Aorta (tissue), 5 donors: Measurements from ENCODE around the gene KANSL1. TPM values are rescaled to one million over a fixed set of nuclear protein-coding genes. Genes with fewer than 3 reads are reported as not detected.
"Not testable (repeated sequence)": the region's sequence is repeated elsewhere in the genome, so short reads cannot be mapped to it uniquely, and the experiment has no call there.

Experiments used
- ATAC-seq: fragments of 200-7000 bp; cut with Tn5 transposase; one replicate; pipeline ENCODE4 v1.9.1; 2022; ENCODE audit warnings: moderate library complexity; ENCODE audit not compliant: low FRiP score
- DNase-seq, 2 donors: peaks; one replicate each; pipeline ENCODE4 v3.0.0-alpha.2; 2020
- H3K27ac ChIP-seq, 2 donors: one replicate each; pipeline ENCODE4 v1.5.1; 2013; ENCODE audit warnings: low read length in 2 of 2, mild to moderate bottlenecking in 2 of 2, moderate library complexity in 2 of 2, control low read depth in 1 of 2, inconsistent platforms in 1 of 2, low read depth in 1 of 2
- H3K27me3 ChIP-seq, 2 donors: one replicate each; pipeline ENCODE4 v1.6.1; 2013; ENCODE audit warnings: control low read depth in 1 of 2, low read length in 1 of 2, mild to moderate bottlenecking in 1 of 2, moderate library complexity in 1 of 2; ENCODE audit not compliant: insufficient read depth in 2 of 2, control insufficient read depth in 1 of 2
- H3K36me3 ChIP-seq, 2 donors: one replicate each; pipeline ENCODE4 v1.6.1; 2013; ENCODE audit warnings: control low read depth in 1 of 2, low read length in 1 of 2, mild to moderate bottlenecking in 1 of 2; ENCODE audit not compliant: insufficient read depth in 2 of 2, control insufficient read depth in 1 of 2
- H3K4me1 ChIP-seq, 2 donors: one replicate each; pipeline ENCODE4 v1.6.1; 2013; ENCODE audit warnings: low read length in 2 of 2, control low read depth in 1 of 2, mild to moderate bottlenecking in 1 of 2, moderate library complexity in 1 of 2; ENCODE audit not compliant: insufficient read depth in 2 of 2, control insufficient read depth in 1 of 2
- H3K4me3 ChIP-seq, 2 donors: one replicate each; pipeline ENCODE4 v1.5.1; 2013; ENCODE audit warnings: low read length in 2 of 2, control low read depth in 1 of 2, mild to moderate bottlenecking in 1 of 2
- H3K9me3 ChIP-seq: one replicate; pipeline ENCODE4 v1.6.1; 2013; ENCODE audit warnings: mild to moderate bottlenecking, low read length; ENCODE audit not compliant: control insufficient read depth
- WGBS, 2 donors: extraction: QIAGEN DNeasy Blood & Tissue Kit; methylation state at CpG; one replicate each; pipeline ENCODE4 v1.1.7; 2013; 5-methylcytosine and 5-hydroxymethylcytosine counted together
- intact Hi-C, 2 donors: fragments of 100-400 bp; cut with DNase I; formaldehyde crosslinking; loops; one replicate each; pipeline versions ENCODE4 v1.14.2 to v1.15.0; 2022
- polyA plus RNA-seq, 2 donors: library from polyadenylated mRNA; stranded (reverse); fragments of 200-250 nt; gene quantifications; one replicate each; pipeline ENCODE4 v1.2.3, GENCODE V29; 2013
- total RNA-seq, 2 donors: library from RNA; stranded (reverse); fragmentation: NEBNext Ultra II Directional; extraction: Animal tissue kit (Norgen Biotek cat#: 25700); gene quantifications; one replicate each; pipeline ENCODE4 v1.2.1, GENCODE V29; 2021
- donor health status: healthy with polysubstance abuse.
- donor health status: Bipolar disorder and iron deficiency.
- donor health status: DM: no; HTN: no; CAD: no.
- donor health status: DM: no; HTN: no; CAD: no.
- donor health status: DM: yes; HTN: yes; CAD: no.

The KANSL1 gene
- total and polyA plus RNA-seq, 4 donors: 6.5 to 109 (median 56.4) TPM

DNA sequence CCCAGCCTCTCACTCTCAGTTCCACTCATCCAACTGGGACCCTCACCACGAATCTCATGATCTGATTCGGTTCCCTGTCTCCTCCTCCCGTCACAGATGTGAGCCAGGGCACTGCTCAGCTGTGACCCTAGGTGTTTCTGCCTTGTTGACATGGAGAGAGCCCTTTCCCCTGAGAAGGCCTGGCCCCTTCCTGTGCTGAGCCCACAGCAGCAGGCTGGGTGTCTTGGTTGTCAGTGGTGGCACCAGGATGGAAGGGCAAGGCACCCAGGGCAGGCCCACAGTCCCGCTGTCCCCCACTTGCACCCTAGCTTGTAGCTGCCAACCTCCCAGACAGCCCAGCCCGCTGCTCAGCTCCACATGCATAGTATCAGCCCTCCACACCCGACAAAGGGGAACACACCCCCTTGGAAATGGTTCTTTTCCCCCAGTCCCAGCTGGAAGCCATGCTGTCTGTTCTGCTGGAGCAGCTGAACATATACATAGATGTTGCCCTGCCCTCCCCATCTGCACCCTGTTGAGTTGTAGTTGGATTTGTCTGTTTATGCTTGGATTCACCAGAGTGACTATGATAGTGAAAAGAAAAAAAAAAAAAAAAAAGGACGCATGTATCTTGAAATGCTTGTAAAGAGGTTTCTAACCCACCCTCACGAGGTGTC lies 167.6 kb downstream of the KANSL1 start:
- WGBS, 2 donors: 84 to 87% methylated on average over 8 of the region's 8 CpGs
- DNase-seq (no peak), ATAC-seq (no peak)
- no peak overlapping the region for H3K27ac ChIP-seq
- no peaks in the 10 kb centered on the region for H3K27me3 ChIP-seq
- no peaks in the 10 kb centered on the region for H3K4me1 ChIP-seq
- H3K9me3 ChIP-seq: no peaks in the 10 kb centered on the region
- H3K4me3 ChIP-seq: no peak overlapping the region
- intact Hi-C loops: no loop called here
- H3K36me3 ChIP-seq: peaks cover 0 to 1% of the 10 kb centered on the region in 2 donors

- DNase-seq: no peak
- H3K4me1 ChIP-seq: no peaks in the 10 kb centered on the region
- ATAC-seq: no peak
- whole genome bisulfite sequencing, 2 donors: 84 to 87% methylated on average over 10 of the region's 10 CpGs
- no peak overlapping the region for H3K27ac ChIP-seq
- H3K36me3 ChIP-seq: peaks cover 0 to 1% of the 10 kb centered on the region in 2 donors
- no peaks in the 10 kb centered on the region for H3K27me3 ChIP-seq
- H3K4me3 ChIP-seq: no peak overlapping the region
- intact Hi-C loops: no loop called here
- no peaks in the 10 kb centered on the region for H3K9me3 ChIP-seq
These were observed 168.2 kb downstream of the KANSL1 start for GRCh38 chr17:46025060-46025459.

DNA sequence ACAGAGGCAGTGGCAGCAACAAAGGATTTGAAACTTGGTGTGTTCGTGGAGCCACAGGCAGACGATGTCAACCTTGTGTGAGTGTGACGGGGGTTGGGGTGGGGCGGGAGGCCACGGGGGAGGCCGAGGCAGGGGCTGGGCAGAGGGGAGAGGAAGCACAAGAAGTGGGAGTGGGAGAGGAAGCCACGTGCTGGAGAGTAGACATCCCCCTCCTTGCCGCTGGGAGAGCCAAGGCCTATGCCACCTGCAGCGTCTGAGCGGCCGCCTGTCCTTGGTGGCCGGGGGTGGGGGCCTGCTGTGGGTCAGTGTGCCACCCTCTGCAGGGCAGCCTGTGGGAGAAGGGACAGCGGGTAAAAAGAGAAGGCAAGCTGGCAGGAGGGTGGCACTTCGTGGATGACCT lies 168.6 kb downstream of the KANSL1 start:
- H3K27me3 ChIP-seq: no peaks in the 10 kb centered on the region
- H3K4me1 ChIP-seq: no peaks in the 10 kb centered on the region
- peaks cover 0 to 1% of the 10 kb centered on the region in 2 donors for H3K36me3 ChIP-seq
- H3K9me3 ChIP-seq: no peaks in the 10 kb centered on the region
- WGBS, 2 donors: 79% methylated on average over 14 of the region's 14 CpGs
- H3K27ac ChIP-seq: no peak overlapping the region
- no peak overlapping the region for H3K4me3 ChIP-seq
- intact Hi-C loops: no loop called here
- DNase-seq: no peak
- ATAC-seq: no peak

DNA sequence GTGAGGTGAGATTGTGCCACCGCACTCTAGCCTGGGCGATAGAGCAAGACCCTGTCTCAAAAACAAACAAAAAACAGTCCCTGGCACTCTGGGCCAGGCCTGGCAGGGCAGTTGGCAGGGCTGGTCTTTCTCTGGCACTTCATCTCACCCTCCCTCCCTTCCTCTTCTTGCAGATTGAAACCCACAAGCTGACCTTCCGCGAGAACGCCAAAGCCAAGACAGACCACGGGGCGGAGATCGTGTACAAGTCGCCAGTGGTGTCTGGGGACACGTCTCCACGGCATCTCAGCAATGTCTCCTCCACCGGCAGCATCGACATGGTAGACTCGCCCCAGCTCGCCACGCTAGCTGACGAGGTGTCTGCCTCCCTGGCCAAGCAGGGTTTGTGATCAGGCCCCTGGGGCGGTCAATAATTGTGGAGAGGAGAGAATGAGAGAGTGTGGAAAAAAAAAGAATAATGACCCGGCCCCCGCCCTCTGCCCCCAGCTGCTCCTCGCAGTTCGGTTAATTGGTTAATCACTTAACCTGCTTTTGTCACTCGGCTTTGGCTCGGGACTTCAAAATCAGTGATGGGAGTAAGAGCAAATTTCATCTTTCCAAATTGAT lies 169.3 kb downstream of the KANSL1 start:
- Histone ChIP-seq H3K4me3 (no peak overlapping the region), H3K36me3 (peaks cover 0 to 1% of the 10 kb centered on the region in 2 donors), H3K27ac (no peak overlapping the region), H3K4me1 (no peaks in the 10 kb centered on the region), H3K27me3 (no peaks in the 10 kb centered on the region), H3K9me3 (no peaks in the 10 kb centered on the region)
- WGBS, 2 donors: 83 to 87% methylated on average over 21 to 24 of the region's 24 CpGs
- ATAC-seq (no peak), DNase-seq (no peak)
- intact Hi-C loops: no loop called here

- H3K36me3 ChIP-seq, H3K4me3 ChIP-seq, H3K9me3 ChIP-seq, H3K27ac ChIP-seq, ATAC-seq, DNase-seq, H3K27me3 ChIP-seq, intact Hi-C loops, H3K4me1 ChIP-seq: not testable (repeated sequence)
- WGBS, 2 donors: 90% methylated on average over 7 of the region's 7 CpGs
These were observed 169.9 kb downstream of the KANSL1 start for GRCh38 chr17:46023366-46023765.

- no peaks in the 10 kb centered on the region for H3K36me3 ChIP-seq
- H3K27me3 ChIP-seq: no peaks in the 10 kb centered on the region
- H3K27ac ChIP-seq: no peak overlapping the region
- no peak for DNase-seq
- H3K9me3 ChIP-seq: no peaks in the 10 kb centered on the region
- 86 to 89% methylated on average over 12 of the region's 12 CpGs for WGBS, 2 donors
- no peak for ATAC-seq
- H3K4me1 ChIP-seq: no peaks in the 10 kb centered on the region
- intact Hi-C loops: no loop called here
- no peak overlapping the region for H3K4me3 ChIP-seq
These were observed 172.2 kb downstream of the KANSL1 start for GRCh38 chr17:46020998-46021397.

DNA sequence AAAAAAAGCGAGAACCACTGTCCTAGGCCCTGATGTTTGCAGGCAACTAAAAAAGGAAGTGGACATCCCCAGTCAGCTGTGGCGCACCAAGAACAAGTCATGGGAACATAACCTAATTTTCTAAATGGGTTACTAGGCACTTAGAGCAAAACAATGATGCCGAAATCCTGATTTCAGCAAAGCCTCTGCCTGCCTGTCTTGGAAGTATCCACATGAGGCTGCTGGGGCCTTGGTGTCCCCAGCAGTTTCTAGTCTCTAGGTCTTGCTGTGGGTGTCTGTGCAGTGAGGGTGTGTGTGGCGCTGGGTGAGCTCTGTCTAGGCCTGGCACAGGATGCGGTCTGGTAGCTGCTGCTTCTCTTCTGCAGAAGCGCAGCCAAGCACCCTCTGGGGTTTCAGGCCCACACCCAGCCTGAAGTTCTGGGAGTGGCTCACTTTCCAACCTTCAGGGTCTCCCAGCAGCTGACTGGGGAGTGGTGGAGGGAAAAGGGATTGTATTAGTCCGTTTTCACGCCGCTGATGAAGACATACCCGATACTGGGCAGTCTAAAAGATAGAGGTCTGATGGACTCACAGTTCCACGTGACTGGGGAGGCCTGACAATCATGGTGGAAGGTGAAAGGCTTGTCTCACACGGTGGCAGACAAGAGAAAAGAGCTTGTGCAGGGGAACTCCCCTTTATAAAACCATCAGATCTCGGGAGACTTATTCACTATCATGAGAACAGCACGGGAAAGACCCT lies 173.0 kb downstream of the KANSL1 start:
- WGBS, 2 donors: 90 to 92% methylated on average over 14 of the region's 14 CpGs
- H3K9me3 ChIP-seq: no peaks in the 10 kb centered on the region
- DNase-seq: peak in 1 of 2 donors; percentile 61

GRCh38 chr17:46019408-46019925 lies 173.8 kb downstream of the KANSL1 start:
- H3K4me1 ChIP-seq, H3K36me3 ChIP-seq, H3K4me3 ChIP-seq, intact Hi-C loops, H3K27ac ChIP-seq, H3K9me3 ChIP-seq, ATAC-seq, DNase-seq, H3K27me3 ChIP-seq: not testable (repeated sequence)
- 97 to 98% methylated on average over 8 of the region's 8 CpGs for WGBS, 2 donors

More for the DNA sequence above, 173.0 kb downstream of the KANSL1 start:
- intact Hi-C loops: no loop called here
- Histone ChIP-seq H3K27me3 (no peaks in the 10 kb centered on the region), H3K4me3 (no peak overlapping the region), H3K4me1 (no peaks in the 10 kb centered on the region), H3K36me3 (no peaks in the 10 kb centered on the region), H3K27ac (no peak overlapping the region)
- ATAC-seq: no peak
